IMR-90 (cell line): ENCODE data around the gene SLAMF6. TPM values are rescaled to one million over a fixed set of nuclear protein-coding genes. Genes with fewer than 3 reads are reported as not detected.

ENCODE experiments used
- ATAC-seq: fragments of 200-7000 bp; cut with Tn5 transposase; 2 replicates; pipeline ENCODE4 v1.9.1; 2020; ENCODE audit warnings: low read depth, mild to moderate bottlenecking, moderate library complexity
- BruUV-seq: library from RNA; stranded (reverse); fragments of 400-500 nt; replicated peaks from 2 replicates; lab custom pipeline; 2021; lab: Mats Ljungman, UMichigan
- CTCF ChIA-PET: fragments of 300-600 bp; formaldehyde crosslinking; extraction: SDS; loops from one replicate; lab custom pipeline; 2021; ENCODE audit warnings: antibody characterized with exemption; lab: Yijun Ruan, JAX
- POLR2A ChIA-PET: fragments of 300-600 bp; sonication (Branson Sonifier 250); formaldehyde crosslinking; loops from one replicate; lab custom pipeline; 2022; ENCODE audit warnings: antibody characterized with exemption; ENCODE audit not compliant: unreplicated experiment; lab: Charles Lee
- DNase-seq: peaks from one replicate; pipeline ENCODE4 v3.0.0; 2013
- H2AFZ ChIP-seq: replicated peaks from 2 replicates; pipeline ENCODE3; 2013; ENCODE audit warnings: low read length, mild to moderate bottlenecking; ENCODE audit not compliant: poor library complexity
- H2AK5ac ChIP-seq: 2 replicates; pipeline ENCODE4 v1.6.1; 2013; ENCODE audit warnings: low read depth, low read length, inconsistent platforms
- H2AK9ac ChIP-seq: replicated peaks from 2 replicates; pipeline ENCODE3; 2013; ENCODE audit warnings: mild to moderate bottlenecking, low read depth, low read length, moderate library complexity; ENCODE audit not compliant: poor library complexity
- H2BK120ac ChIP-seq: 2 replicates; pipeline ENCODE4 v1.6.1; 2013; ENCODE audit warnings: low read depth, low read length, inconsistent platforms
- H2BK15ac ChIP-seq: 3 replicates; pipeline ENCODE4 v1.6.1; 2013; ENCODE audit warnings: low read depth, low read length, inconsistent platforms
- H2BK20ac ChIP-seq: 2 replicates; pipeline ENCODE4 v1.6.1; 2013; ENCODE audit warnings: low read depth, mild to moderate bottlenecking, inconsistent platforms, low read length, moderate library complexity
- H2BK5ac ChIP-seq: 2 replicates; pipeline ENCODE4 v1.6.1; 2013; ENCODE audit warnings: mild to moderate bottlenecking, low read depth, low read length, inconsistent platforms; ENCODE audit not compliant: poor library complexity, severe bottlenecking
- H3K14ac ChIP-seq: replicated peaks from 2 replicates; pipeline ENCODE4 v1.6.1; 2013; ENCODE audit warnings: low read depth, low read length, inconsistent platforms
- H3K18ac ChIP-seq: 2 replicates; pipeline ENCODE4 v1.6.1; 2013; ENCODE audit warnings: low read depth, low read length, control low read depth
- H3K23ac ChIP-seq: 2 replicates; pipeline ENCODE4 v1.6.1; 2013; ENCODE audit warnings: low read depth, low read length, inconsistent platforms
- H3K27ac ChIP-seq: 2 replicates; pipeline ENCODE4 v1.5.1; 2013; ENCODE audit warnings: mild to moderate bottlenecking, control low read depth, low read length; ENCODE audit not compliant: insufficient read depth
- H3K27me3 ChIP-seq: 2 replicates; pipeline ENCODE4 v1.6.1; 2013; ENCODE audit warnings: low read length; ENCODE audit not compliant: control insufficient read depth, insufficient read depth
- H3K36me3 ChIP-seq: 2 replicates; pipeline ENCODE4 v1.6.1; 2013; ENCODE audit warnings: low read length, mixed read lengths; ENCODE audit not compliant: control insufficient read depth, insufficient read depth
- H3K4ac ChIP-seq: 2 replicates; pipeline ENCODE4 v1.6.1; 2013; ENCODE audit warnings: low read depth, low read length, inconsistent platforms
- H3K4me1 ChIP-seq: 2 replicates; pipeline ENCODE4 v1.6.1; 2013; ENCODE audit warnings: low read length, mixed read lengths; ENCODE audit not compliant: control insufficient read depth, insufficient read depth
- H3K4me2 ChIP-seq: 2 replicates; pipeline ENCODE4 v1.6.1; 2013; ENCODE audit warnings: low read depth, mild to moderate bottlenecking, control low read depth, low read length, moderate library complexity
- H3K4me3 ChIP-seq: 2 replicates; pipeline ENCODE4 v1.5.1; 2013; ENCODE audit warnings: low read depth, mild to moderate bottlenecking, control low read depth, low read length, moderate library complexity; ENCODE audit not compliant: insufficient read depth
- H3K56ac ChIP-seq: 2 replicates; pipeline ENCODE4 v1.6.1; 2013; ENCODE audit warnings: low read length, inconsistent platforms; ENCODE audit not compliant: insufficient read depth; ENCODE audit errors: extremely low read depth
- H3K79me1 ChIP-seq, 2 experiments: 2 replicates each; pipeline ENCODE4 v1.6.1; 2013; ENCODE audit warnings: low read length in 2 of 2, inconsistent platforms in 1 of 2, low read depth in 1 of 2
- H3K9ac ChIP-seq: 2 replicates; pipeline ENCODE4 v1.6.1; 2013; ENCODE audit warnings: low read depth, low read length, control low read depth
- H3K9me1 ChIP-seq: 2 replicates; pipeline ENCODE4 v1.6.1; 2013; ENCODE audit warnings: low read length, inconsistent platforms; ENCODE audit not compliant: insufficient read depth
- H3K9me3 ChIP-seq: 2 replicates; pipeline ENCODE4 v1.6.1; 2013; ENCODE audit warnings: low read length; ENCODE audit not compliant: control insufficient read depth, insufficient read depth
- H4K20me1 ChIP-seq: 2 replicates; pipeline ENCODE4 v1.6.1; 2013; ENCODE audit warnings: low read length, inconsistent platforms; ENCODE audit not compliant: insufficient read depth
- H4K5ac ChIP-seq: 2 replicates; pipeline ENCODE4 v1.6.1; 2013; ENCODE audit warnings: mild to moderate bottlenecking, low read depth, low read length, control low read depth
- H4K8ac ChIP-seq, 2 experiments: 2 replicates each; pipeline ENCODE4 v1.6.1; 2013; ENCODE audit warnings: low read depth in 2 of 2, low read length in 2 of 2, control low read depth in 1 of 2, inconsistent platforms in 1 of 2
- H4K91ac ChIP-seq: 2 replicates; pipeline ENCODE4 v1.6.1; 2013; ENCODE audit warnings: low read depth, low read length, inconsistent platforms; ENCODE audit not compliant: insufficient read depth
- CEBPB ChIP-seq: IDR thresholded peaks from 2 replicates; pipeline ENCODE4 v1.6.1; 2012; ENCODE audit warnings: low read depth, low read length, improper control_type of control experiment
- CHD1 ChIP-seq: IDR thresholded peaks from 2 replicates; pipeline ENCODE4 v1.6.1; 2012; ENCODE audit warnings: low read depth, low read length, improper control_type of control experiment
- NFE2L2 ChIP-seq: fragments of 150-350 bp; IDR thresholded peaks from 2 replicates; pipeline ENCODE4 v1.6.1; 2016; ENCODE audit warnings: low read depth, mild to moderate bottlenecking, low read length
- SMC3 ChIP-seq: fragments of 150-350 bp; IDR thresholded peaks from 2 replicates; pipeline ENCODE4 v1.6.1; 2016; ENCODE audit warnings: low read depth, mild to moderate bottlenecking, antibody characterized with exemption, low read length, moderate library complexity
- WGBS, 2 experiments: methylation state at CpG; one replicate each; pipeline versions ENCODE4 v1.1.5 to v1.1.7; 2013; ENCODE audit warnings: missing lambda C conversion rate in 2 of 2; ENCODE audit not compliant: insufficient read length in 1 of 2; ENCODE audit errors: extremely low coverage in 2 of 2; 5-methylcytosine and 5-hydroxymethylcytosine counted together
- dilution Hi-C: fragments of 300-500 bp; cut with HindIII; formaldehyde crosslinking; loops from one replicate; pipeline ENCODE4 v1.14.3; 2018; ENCODE audit warnings: low sequenced_read_pairs; ENCODE audit not compliant: unreplicated experiment
- in situ Hi-C: fragments of 300-500 bp; cut with MboI; formaldehyde crosslinking; loops from 3 replicates; pipeline ENCODE4 v1.14.3; 2019; ENCODE audit warnings: low sequenced_read_pairs, inconsistent platforms, mixed read lengths
- intact Hi-C: fragments of 100-400 bp; cut with micrococcal nuclease; formaldehyde crosslinking; loops from 2 replicates; pipeline ENCODE4 v1.10.0; 2022
- polyA plus RNA-seq, 3 experiments: library from polyadenylated mRNA; depleted of rRNA; stranded (reverse); fragments of >200 nt; gene quantifications; 2 replicates each; pipeline ENCODE4 v1.2.3, GENCODE V29; 2012; ENCODE audit warnings: low replicate concordance in 1 of 3
- total RNA-seq: library from RNA; depleted of rRNA; stranded (reverse); fragments of >200 nt; gene quantifications from 2 replicates; pipeline ENCODE4 v1.2.3, GENCODE V29; 2012

SLAMF6 gene
- total and polyA plus RNA-seq, 2 of the 4 experiments (the other 2 are of a cell fraction), result not detected

GRCh38 chr1:160552425-160552824 lies 29.4 kb upstream of the SLAMF6 start:
- Histone ChIP-seq H2BK120ac (no peak overlapping the region), H2BK15ac (no peak overlapping the region), H2AK5ac (no peak overlapping the region), H3K14ac (no peak overlapping the region), H3K4me3 (no peak overlapping the region), H4K8ac (no peak overlapping the region), H3K4me1 (no peaks in the 10 kb centered on the region), H3K18ac (no peak overlapping the region), H3K9me3 (no peaks in the 10 kb centered on the region), H2AK9ac (no peak overlapping the region), H2BK5ac (no peak overlapping the region), H3K56ac (no peak overlapping the region), H3K9ac (no peak overlapping the region), H2AFZ (no peak overlapping the region), H3K79me1 (no peaks in the 10 kb centered on the region), H2BK20ac (no peak overlapping the region), H4K91ac (no peak overlapping the region), H4K20me1 (no peaks in the 10 kb centered on the region), H3K4me2 (no peak overlapping the region), H3K9me1 (no peaks in the 10 kb centered on the region), H3K27me3 (no peaks in the 10 kb centered on the region), H3K23ac (no peak overlapping the region), H4K5ac (no peak overlapping the region), H3K27ac (no peak overlapping the region), H3K4ac (no peak overlapping the region), H3K36me3 (no peaks in the 10 kb centered on the region)
- no CpG with 5 or more reads among the region's 2 CpGs for WGBS, 2 experiments
- intact Hi-C loops (no loop called here), in situ Hi-C loops (no loop called here), dilution Hi-C loops (no loop called here)
- ChIA-PET POLR2A (no interaction called here), CTCF (no interaction called here)
- ATAC-seq, result no peak
- BruUV-seq, result no TSS peak
- TF ChIP-seq CEBPB, result no peak
- TF ChIP-seq CHD1, result no peak
- no peak for TF ChIP-seq NFE2L2
- no peak for TF ChIP-seq SMC3
- no peak for DNase-seq
